ENCODE measurements around the gene GBP2.

DNA sequence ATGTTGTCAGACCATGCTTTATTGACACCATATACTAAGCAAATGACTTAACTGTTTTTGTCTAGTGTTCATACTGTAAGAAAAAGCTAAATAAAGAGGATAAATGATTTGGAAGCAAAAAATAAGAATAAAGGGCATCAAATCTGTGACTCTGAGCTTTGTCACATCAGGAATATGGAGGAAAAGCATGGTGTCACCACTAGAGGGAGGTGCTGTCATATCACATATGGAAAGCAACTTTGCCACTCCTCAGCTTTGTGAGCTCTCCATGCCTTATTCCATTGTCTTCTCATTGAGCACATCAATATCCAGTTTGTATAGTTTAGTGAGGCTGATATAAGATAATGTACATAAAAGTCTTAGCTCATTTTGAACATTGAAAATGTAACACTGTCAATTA lies 40.1 kb downstream of the GBP2 start:
- TF ChIP-seq POLR2A (IDR thresholded peaks at IDR 0.05), result no peak
- TF ChIP-seq, protein P1, sequence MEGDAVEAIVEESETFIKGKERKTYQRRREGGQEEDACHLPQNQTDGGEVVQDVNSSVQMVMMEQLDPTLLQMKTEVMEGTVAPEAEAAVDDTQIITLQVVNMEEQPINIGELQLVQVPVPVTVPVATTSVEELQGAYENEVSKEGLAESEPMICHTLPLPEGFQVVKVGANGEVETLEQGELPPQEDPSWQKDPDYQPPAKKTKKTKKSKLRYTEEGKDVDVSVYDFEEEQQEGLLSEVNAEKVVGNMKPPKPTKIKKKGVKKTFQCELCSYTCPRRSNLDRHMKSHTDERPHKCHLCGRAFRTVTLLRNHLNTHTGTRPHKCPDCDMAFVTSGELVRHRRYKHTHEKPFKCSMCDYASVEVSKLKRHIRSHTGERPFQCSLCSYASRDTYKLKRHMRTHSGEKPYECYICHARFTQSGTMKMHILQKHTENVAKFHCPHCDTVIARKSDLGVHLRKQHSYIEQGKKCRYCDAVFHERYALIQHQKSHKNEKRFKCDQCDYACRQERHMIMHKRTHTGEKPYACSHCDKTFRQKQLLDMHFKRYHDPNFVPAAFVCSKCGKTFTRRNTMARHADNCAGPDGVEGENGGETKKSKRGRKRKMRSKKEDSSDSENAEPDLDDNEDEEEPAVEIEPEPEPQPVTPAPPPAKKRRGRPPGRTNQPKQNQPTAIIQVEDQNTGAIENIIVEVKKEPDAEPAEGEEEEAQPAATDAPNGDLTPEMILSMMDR (IDR thresholded peaks at IDR 0.05), result peak; percentile 33 to 67 (median 66)
- no peak for TF ChIP-seq POLR2AphosphoS5 (IDR thresholded peaks at IDR 0.05; ENCODE audit: insufficient read depth in 1 of 2, low read depth in 1 of 2)

Data from vagina (tissue), 2 donors.